HG02938 (cell line): Measurements from ENCODE around the gene CFAP99.

Source experiments
- ATAC-seq: cut with Tn5 transposase; IDR thresholded peaks from one replicate; pipeline ENCODE4 v1.9.1; 2021; ENCODE audit warnings: mild to moderate bottlenecking, moderate library complexity; ENCODE audit not compliant: unreplicated experiment

CFAP99 gene

DNA sequence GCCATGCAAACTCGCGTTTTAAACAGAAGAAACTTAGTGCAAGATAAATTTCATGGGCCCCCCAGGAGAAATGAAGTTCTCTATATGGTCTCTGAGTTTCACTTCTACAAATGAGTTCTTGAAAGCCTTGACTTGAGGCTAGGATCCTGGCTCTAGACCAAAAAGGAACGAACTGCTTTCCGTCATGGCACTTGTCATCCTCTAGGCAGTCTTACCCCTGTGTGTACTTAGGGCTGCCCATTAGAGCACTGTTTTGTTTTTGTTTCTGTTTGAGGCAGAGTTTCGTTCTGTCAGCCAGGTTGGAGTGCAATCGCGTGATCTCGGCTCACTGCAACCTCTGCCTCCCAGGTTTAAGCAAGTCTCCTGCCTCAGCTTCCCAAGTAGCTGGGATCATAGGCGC is 79.2 kb downstream of the CFAP99 start:
- ATAC-seq: peak; percentile 92

DNA sequence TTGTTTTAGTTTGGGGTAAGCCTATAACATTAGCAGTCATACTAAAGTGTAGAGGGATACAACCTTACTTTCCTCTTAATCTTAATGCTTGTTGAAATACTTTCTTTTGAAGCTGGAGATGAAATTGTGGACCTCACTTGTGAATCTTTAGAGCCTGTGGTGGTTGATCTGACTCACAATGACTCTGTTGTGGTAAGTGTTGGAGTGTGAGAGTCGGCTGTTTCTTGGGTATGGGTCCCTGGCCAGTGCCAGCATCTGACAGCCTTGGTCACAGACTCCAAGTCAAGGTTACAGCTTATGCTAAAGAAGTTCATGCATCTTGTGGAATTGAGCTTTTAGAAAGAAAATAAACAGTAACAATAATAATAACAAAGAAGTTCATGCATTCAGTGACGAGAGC is 81.8 kb downstream of the CFAP99 start:
- ATAC-seq: no peak

DNA sequence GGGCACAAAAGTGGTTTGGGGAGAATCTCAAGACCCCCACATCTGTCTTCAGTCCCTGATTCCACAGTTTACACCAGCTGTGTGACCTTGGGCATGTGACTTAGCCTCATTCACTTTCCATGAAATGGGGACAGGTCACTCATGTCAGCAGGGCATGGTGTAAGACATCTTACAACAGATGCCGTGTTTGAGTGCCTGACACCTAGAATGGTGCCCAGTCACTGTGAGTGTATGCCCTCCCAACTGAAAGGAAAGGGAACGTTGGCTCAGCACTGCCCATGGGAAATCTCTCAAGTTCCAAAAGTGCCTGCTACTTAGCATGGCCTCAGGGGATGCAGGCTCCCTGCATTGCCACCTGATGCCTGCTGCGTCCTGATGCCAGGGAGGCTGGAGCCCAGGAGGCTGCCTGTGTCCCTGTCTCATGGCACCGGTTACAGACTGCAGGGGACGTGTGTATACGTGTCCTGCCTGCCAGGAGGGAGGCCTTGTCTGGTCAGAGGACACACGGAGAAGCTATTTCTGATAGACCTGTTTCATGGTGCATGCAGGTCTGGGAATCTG is 82.4 kb downstream of the CFAP99 start:
- no peak for ATAC-seq

DNA sequence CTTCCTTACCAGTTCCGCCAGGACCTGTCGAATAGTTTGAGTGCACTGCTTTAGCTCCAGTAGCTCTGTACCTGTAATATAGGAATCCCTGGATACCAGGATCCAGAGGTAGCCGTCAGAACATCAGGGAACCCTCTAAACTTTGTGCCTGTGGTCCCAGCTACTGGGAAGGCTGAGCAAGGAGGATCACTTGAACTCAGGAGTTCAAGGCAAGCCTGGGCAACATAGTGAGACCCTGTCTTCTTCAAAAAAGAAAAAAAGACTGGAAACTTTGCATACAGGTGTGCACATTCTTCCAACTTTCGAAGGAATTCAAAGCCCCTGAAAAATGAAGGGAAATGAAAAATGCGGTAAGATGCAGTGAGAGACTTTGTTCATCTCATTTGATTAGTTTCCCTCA is 85.1 kb downstream of the CFAP99 start:
- no peak for ATAC-seq

DNA sequence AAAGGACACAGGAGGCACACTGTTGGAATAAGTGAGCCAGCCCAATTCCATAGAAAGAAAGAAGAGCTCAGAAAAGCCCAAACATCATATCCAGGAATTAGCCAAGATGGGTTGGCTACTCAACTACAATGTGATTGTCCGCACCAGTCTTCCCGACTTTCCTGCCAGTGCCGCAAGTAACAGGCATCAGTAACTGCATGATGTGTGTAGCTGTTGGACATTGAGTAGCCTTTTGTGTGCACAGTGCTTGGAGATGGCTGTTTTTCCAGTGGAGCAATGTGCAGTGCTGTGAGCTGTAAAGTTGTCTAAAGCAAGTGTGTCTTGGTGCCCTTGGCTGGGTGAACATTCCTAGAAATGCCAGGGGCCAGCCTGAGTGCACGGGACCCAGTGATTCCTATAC is 88.5 kb downstream of the CFAP99 start:
- ATAC-seq: no peak

DNA sequence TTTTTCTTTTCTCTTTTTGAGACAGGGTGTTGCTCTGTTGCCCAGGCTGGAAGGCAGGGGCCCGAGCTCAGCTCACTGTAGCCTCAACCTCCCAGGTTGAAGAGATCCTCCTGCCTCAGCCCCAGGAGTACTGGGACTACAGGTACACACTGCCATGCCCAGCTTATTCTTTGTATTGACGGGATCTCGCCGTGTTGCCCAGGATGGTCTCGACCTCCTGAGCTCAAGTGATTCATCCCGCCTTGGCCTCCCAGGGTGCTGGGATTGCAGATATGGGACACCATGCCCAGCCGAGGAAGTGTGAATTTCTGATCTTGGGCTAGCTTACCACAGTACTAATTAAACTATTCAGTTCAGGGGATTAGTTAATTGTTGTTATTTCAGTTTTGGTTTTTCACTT is 89.1 kb downstream of the CFAP99 start:
- no peak for ATAC-seq

DNA sequence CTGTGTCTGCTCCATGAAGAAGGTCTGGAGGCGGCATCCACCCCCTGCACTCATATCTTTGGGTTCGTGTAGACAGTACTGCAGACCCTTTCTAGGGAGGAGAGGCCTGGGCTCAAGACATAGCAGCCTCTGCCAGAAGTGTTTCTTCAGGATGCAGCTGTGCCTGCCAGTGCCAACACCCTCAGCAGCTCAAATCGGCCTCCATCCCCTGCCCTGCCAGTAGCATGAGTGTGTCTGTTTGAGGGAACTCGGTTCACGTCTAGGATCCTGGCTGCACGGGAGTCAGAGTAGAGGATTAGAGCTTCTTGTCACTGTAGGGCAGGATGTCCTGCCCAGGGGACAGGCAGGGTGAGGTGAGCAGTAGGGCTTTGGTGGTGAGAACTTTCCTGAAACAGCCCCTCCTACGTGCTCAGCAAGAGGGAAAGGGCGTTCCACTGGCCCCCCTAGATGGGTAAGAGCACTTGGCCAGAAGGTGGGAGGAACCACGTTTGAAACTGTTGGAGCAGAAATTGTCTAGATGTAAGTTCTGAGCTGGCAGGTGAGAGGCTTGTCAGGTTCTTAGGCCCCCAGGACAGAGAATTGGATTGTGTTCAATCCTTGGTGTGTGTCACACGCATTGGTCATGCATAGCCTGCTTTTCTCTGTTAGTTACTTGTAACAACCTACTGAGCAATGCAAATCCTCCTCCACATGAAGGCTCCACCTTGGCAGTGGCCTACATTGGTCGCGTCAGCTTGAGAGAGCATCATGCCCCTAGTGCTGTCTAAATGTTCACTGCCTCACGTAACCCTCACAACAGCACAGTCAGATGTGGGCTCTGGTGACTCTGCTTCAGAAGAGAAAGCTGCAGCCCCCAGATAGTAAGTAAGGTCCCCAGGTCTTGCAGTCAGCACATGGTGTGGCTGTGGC is 91.8 kb downstream of the CFAP99 start:
- ATAC-seq: no peak

DNA sequence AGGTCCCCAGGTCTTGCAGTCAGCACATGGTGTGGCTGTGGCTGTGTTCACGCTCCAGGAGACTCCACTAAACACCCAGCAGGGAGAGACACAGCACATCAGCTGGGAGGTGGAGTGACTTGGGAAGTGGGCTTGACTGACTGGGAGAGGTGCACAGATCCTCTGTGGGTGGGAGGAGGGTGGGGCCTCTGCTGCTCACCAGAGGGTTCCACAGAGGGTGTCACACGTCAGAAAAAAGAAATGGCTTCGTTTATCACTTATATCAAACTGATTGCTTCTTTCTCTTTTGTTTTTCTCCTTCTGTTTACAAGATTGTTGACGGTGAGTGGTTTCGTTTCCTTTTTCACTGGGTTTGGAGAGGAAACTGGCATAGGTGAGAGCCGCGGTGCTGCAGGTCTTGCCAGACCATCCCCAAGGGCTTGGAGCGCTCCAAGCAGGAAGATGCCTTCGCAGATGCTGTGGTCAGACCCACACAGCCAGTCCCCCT is 92.9 kb downstream of the CFAP99 start:
- no peak for ATAC-seq
